HG02763 (cell line): ENCODE results near the gene PACRGL.

Source experiments
- ATAC-seq: cut with Tn5 transposase; IDR thresholded peaks from one replicate; pipeline ENCODE4 v1.9.1; 2021; ENCODE audit warnings: mild to moderate bottlenecking, moderate library complexity; ENCODE audit not compliant: unreplicated experiment

Gene PACRGL

DNA sequence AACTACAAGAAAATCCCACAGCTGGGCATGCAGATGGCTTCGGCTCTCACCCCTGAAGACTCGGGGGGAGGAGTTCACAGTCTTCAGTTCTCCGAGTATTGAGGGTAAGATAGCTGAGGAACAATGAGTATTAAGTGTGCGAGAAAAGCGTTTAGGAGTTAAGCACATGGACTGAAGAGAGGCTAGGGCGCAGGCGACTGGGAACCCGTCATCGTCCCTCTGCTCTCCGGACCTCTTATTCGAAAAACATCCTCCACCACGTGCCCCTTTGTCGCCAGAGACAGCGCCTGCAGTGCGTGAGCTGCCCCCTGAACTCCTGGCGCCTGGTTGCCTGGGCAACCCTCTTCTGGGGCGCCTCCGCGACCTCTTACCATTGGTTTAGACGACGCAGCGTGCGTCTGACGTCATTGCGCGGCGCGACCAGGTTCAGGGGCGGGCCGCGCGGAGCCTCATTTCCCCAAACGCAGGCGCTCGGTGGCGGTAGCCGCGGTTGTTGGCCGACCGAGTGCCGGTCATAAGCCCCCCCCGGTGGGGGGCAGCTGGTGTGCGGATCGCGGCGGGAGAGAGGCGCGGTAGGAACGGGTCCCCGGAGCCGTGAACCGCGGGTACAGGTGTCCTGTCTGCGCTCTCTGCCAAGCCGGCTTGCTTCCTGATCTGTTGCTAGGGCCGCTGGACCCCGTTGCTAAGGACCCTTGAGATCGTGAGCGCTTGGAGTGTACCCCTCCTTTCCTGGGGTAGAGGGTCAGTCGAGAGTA lies at the start of gene PACRGL:
PACRGL (plus strand) TSS at position 452 of the 755 bp plus-strand sequence. CDS start 4,024 bp downstream, outside the sequence.
- peak; percentile 100 for ATAC-seq

DNA sequence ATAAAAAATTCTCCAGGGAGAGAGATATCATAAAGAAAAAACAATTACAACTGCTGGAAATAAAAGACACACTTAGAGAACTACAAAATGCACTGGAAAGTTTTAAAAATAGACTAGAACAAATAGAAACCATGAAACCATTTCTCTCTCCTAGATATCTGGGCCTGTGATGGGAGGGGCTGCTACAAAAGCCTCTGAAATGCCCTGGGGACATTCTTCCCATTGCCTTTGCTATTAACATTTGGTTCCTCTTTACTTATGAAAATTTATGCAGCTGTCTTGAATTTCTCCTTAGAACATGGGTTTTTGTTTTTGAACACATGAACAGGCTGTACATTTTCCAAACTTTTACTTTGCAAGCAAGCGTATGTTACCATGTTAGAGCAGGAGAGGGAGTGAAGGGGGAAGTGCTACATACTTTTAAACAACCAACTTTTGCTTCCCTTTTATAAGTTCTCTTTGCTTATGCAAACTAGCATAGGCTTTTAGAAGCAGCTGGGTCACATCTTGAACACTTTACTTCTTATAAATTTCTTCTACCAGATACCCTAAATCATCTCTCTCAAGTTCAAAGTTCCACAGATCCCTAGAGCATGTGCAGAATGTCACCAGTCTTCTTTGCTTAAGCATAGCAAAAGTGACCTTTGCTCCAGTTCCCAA lies 47.9 kb upstream of the PACRGL start:
- ATAC-seq: no peak

- ATAC-seq: no peak
Observed at GRCh38 chr4:20658456-20658855, 41.8 kb upstream of the PACRGL start.

GRCh38 chr4:20662851-20663250 lies 37.4 kb upstream of the PACRGL start:
- no peak for ATAC-seq

GRCh38 chr4:20666012-20666860 lies 34.0 kb upstream of the PACRGL start:
- no peak for ATAC-seq

GRCh38 chr4:20672262-20672661 lies 28.0 kb upstream of the PACRGL start:
- ATAC-seq: no peak

DNA sequence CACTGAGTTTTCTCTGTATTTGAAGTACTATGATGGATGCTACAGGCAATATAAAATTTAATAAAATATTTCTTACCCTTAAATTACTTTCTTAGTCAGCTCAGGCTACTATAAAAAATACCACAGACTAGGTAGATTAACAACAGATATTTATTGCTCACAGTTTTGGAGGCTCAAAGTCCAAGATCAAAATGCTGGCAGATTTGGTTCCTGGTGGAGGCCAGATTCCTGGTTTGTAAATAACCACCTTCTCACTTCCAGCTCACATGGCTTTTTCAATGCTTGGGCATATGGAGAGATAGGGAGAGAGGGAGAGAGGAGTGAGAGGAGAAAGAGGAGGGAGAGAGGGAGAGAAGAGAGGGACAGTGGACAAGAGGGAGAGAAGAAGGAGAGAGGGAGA lies 24.5 kb upstream of the PACRGL start:
- ATAC-seq: no peak

- ATAC-seq: no peak
Observed at GRCh38 chr4:20676501-20677197, 23.6 kb upstream of the PACRGL start.

DNA sequence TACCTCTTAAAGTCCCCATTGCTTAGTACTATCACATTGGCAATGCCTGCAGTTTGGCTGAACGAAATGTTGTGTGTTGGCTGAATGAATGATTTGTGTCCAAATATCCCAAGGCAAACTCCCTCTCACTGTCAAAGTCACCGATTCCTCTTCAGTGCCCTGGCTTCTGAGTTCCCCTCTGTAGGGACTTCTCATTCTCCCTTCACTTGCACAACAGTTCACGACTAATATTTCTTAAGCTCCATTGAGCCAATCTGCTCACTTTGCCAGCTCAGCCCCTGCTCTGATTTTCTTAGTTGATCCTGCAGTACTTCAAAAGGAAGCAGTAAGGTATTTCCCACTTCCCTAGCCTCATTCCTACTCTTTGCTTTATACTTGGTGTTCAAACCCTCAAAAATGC lies 21.9 kb upstream of the PACRGL start:
- no peak for ATAC-seq

GRCh38 chr4:20679951-20680350 lies 20.3 kb upstream of the PACRGL start:
- no peak for ATAC-seq

- ATAC-seq: no peak
Observed at GRCh38 chr4:20680736-20681135, 19.5 kb upstream of the PACRGL start.

DNA sequence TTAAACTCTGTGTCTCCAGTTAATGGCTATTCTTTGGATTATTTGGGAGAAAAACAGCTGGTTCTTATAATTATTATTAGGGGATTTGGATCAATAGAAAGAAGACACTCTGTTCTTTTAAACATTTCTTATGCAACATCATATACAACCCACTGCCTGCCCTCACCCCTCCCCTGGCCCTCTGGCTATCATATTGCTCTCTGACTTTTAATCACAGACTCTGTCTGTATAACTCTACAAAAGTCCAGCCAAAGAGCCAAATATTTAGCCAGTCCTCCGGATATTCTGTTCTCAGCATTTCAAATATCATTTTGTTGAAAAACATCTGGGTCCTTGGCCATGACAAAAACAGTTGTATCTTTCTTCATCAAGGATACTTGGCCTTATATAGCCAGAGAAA lies 19.0 kb upstream of the PACRGL start:
- no peak for ATAC-seq

DNA sequence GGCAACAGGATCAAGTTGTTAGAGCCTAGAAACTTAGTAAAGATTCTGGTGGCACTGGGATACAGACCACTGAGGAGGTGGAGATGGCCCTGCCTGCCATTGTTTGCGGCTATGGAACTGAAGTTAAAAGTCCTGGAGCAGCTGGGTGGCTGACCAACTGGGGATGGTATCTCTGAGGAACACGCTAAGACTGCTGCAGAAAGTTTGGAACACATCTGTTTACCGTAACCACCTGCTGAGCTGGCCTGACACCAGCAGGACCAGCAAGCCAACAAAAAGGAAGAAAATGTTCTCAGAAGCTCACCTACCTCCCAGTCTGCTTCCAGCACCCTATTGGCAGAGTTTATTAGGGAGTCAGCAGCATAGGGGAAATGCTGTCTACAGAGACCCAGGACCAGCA lies 17.4 kb upstream of the PACRGL start:
- ATAC-seq: no peak

DNA sequence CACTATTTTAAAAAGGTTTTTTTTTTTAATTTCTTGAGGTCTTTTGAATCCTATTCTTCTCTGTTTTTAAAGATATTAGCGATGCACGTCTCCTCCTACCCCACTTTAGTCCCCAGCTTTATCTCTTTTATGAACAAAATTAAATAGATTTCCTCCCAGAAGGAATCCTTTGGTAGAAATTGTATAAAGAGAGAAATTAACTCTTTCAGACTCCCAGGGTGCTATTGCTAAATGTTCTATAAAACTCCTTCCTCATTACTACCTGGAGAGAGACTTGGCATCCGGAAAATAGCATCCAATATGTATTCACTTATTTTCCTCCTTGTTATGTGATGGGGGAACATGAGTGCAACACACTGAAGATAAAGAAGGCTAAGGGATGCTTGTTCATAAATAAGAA lies 16.5 kb upstream of the PACRGL start:
- ATAC-seq: no peak

DNA sequence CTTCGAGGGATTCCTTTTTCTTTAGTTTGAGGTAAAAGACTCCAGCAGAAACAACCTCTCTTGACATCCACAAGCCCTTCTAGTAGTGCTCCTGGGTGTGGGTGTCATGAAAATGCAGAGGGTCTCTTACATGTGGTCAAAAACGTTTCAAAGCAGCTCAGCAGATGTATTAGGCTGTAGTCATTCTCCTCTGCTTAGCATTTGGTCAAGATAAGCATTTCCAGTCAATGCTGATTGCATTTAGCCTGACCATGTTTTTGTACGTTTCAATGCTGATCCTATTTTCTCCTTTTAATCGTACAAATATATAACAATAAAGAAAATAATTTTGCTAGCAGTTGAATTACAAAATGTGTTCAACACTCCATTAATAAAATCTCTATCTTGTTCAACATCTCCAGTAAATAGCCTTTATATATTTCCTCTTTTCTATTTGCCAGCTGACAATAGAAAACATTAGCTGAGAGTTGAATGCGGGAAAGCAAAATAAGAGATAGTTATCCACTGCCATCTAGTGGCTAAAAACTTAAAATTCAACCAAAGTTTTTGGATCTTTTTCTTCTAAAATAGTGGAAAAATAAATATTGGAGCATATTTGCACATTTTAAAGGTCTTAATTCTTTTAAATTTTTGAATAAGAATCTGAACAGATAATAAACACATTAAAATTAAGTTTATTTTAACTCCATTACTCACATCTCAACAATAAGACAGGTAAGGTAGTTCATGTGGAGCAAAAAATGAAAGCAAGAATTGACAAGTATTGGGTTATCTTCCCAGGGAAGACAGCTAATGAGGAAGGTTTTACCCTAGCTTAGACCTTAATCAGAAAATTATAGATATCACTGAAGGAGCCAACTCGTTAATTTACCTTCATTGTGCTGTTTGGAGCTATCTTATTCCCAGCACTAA lies 15.2 kb upstream of the PACRGL start:
- ATAC-seq: no peak

GRCh38 chr4:20687864-20688263 lies 12.4 kb upstream of the PACRGL start:
- ATAC-seq: no peak

DNA sequence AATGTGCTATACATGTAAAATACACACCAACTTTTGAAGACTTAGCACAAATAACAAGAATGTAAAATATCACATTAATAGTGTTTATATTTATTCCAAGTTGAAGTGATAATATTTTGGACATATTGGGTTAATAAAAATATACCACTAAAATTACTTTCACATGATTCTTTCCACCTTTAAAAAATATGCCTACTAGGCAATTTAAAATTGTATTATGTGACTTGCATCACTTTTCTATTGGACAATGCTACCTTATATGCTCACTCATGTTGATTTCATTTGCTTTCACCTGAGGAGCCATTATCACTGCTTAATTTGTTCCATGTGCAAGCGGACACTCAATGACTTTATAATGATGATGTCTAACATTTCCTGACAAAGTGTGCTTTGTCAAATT lies 3.4 kb upstream of the PACRGL start:
- ATAC-seq: no peak

DNA sequence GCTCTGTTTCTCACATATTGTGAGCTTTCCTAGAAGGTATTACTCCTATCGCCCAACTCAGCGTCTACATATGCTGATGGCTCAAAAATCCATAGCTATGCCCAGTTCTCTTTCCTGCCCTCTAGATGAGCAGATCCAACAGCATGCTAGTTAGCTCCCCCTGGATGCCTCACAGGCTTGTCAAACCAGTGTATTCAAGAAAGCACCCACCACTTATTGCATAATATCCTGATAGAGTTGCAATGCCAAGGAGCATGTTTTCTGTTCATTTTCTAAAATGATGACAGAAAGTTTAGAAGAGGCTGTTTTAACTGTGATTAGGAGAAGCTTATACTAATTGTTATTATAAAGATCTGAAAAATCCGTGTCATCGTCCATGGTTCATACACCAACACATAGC lies 1.9 kb upstream of the PACRGL start:
- no peak for ATAC-seq

GRCh38 chr4:20698820-20699219 lies 1.4 kb upstream of the PACRGL start:
- no peak for ATAC-seq

DNA sequence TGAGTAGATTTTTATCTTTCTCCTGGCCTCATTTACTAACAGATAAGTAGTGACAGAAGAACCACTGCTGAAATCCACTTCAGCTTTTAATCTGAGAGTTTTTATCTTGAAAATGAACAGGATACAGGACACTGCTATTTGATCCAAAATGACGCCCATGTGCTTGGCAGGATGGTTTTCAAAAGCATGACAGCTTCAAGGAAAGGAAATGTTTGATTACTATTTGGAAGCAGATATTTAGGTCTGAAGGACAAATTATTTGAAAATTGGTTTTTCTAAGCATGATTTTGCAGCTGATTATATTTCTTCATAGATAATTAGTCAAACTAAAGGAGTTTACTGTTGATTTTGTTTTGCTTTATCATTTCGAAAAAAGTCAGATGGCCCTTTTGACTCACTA lies 11.1 kb downstream of the PACRGL start:
- no peak for ATAC-seq
